GM19193 (cell line): ENCODE results near the gene DMPK.

Experiments
- POLR2A ChIP-seq: IDR thresholded peaks from 4 replicates; pipeline ENCODE4 v1.6.1; 2011; ENCODE audit not compliant: insufficient read depth, insufficient read length; ENCODE audit errors: extremely low read depth

The DMPK gene

GRCh38 chr19:45800070-45800553 lies 17.8 kb upstream of the DMPK start:
- TF ChIP-seq POLR2A, result no peak

DNA sequence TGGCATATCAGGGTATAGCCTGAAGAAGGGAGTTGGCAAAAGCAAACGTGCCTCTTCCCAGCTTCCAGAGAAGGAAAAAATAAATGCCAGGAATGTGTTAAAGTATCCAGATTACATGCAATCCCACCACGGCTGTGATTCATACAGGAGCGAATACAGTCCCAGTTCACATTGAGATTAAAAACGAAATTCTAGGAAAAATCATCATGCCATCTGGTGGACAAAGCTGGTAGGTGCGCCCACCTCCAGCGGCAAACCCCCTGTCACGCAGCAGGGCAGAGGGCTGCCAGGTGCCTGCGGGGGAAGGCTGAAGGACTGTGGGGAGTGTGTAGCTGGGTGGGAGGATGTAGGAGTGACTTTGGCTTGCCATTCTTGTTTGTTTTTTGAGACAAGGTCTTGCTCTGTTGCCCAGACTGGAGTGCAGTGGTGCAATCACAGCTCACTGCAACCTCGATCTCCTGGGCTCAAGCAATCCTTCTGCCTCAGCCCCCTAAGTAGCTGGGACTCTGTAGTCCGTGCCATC lies 16.8 kb upstream of the DMPK start:
- no peak for TF ChIP-seq POLR2A

- no peak for TF ChIP-seq POLR2A
These were observed 12.3 kb upstream of the DMPK start for GRCh38 chr19:45794627-45795026.

DNA sequence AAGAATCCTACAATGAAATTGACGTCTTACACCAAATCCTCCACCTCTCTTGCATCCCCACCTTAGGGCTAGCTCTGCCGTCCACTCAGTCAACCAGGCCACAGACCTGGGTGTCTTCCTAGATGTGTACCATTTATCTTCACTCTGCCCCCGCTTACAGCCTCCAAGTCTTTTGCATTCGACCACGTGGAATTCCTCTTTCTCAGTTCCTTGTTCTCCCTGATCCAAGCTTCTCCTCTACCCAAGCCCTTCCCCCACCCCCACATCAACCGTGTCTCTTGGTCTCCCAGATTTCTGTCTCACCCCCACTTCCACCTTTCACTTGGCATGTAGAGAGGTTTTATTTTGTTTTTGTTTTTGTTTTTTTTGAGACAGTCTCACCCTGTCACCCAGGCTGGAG lies 11.6 kb upstream of the DMPK start:
- no peak for TF ChIP-seq POLR2A

DNA sequence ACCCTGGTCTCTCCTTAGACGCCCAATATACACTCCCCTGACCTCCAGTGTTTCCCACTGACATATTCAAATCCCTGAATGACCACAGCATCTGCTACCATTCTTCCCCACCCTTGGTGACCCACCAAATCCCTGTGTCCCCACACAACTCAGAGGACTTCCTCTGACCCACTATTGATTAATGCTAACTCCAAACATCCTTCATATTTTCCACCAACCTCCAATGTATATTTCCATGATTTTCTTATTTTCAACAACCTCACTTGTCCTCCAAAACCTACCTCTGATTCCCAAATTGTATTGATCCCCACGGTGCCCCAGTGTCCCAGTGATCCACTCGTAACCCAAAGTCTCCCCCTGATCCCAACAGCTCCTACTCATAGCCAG lies 10.9 kb upstream of the DMPK start:
- TF ChIP-seq POLR2A, result no peak

DNA sequence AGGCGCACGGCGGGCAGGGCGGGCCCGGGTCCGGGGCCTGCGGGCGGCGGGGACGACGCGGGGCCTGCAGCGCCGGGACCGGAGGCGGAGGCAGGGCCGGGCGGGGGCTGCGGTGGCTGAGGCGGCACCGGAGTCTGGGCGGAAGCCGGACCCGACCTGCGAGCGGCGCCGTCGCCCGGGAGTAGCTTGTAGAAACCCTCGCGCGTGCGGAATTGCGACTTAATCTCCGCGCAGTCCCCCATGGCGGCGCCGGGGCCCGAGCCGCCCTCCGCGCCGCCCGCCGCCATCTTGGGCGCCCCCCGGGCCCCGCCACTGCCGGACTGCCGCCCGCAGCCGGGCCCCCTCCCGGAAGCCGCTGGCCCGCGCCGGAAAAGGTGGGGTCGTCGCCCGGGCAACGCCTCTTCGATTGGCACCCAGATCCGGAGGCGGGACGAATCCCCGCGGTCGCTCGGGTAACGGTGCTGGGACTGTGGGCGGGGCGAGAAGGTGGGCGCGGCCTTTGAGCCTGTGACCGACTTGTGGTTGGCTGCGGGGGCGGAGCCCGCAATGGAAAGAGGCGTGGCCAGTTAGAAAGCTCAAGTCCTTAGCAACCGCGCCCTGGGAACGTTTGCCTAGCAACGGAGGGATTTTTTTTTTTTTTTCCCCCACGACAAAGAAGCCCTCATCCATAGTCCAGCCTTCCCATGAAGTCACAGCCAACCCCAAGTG lies 10.3 kb upstream of the DMPK start, which contains the start of gene DMWD:
Gene DMWD, minus strand, starts transcription at position 376 of the 708 bp plus-strand sequence. Its CDS starts 89 bp downstream, at position 287.
- peak; percentile 82 for TF ChIP-seq POLR2A

DNA sequence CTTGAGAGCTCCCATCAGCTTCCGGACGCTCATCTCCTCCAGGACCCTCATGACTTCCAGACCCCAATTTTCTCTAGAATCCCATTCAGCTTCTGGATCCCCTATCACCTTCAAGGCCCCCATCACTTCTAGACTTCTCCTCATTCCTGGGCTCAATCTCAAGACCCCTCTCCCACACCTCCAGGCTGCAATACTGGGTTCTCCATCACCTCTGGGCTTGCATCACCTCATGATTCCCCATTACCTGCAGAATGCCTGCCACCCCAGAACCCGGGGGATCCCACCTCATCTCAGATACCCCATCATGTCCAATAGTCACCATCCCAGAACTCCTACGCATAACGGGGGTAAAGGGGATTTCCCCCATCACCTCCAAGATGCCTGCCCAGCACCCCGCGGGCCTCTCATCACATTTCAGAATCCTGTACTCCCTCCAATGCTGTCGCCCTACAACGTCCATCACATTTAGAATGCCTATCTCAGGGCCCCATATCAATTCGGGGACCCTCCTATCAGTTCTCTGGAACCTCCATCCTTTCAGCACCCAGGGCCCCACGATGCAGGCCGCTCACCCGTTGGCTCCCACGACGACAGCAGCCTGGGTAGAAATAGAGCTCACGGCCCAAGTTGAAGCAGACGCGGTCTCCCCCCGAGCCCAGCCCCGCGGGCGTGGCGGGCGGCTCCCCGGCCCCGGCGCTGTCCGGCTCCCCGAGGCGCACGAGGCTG lies 9.6 kb upstream of the DMPK start:
- TF ChIP-seq POLR2A, result no peak

DNA sequence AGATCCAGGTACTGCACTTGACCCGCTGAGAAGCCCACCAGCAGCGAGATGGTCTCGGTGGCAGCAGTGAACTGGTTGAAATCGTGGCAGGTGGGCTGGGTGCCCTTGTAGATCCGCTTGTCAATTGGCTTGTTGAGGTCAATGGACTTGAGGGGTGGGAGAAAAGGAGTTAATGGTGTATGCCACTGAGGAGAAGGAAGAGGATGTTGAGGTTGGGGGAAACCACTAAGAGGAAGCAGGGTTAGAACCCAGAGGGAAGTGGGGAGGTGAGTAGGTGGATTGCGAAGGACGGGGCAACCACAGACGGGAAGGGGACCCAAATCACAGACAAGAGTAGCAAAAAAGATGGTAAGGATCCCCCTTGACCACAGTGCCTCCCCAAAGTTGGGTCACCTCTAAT lies 8.7 kb upstream of the DMPK start:
- no peak for TF ChIP-seq POLR2A

- TF ChIP-seq POLR2A, result no peak
These were observed 6.9 kb upstream of the DMPK start for GRCh38 chr19:45789035-45789786.

- no peak for TF ChIP-seq POLR2A
These were observed 4.2 kb upstream of the DMPK start for GRCh38 chr19:45786533-45786894.

DNA sequence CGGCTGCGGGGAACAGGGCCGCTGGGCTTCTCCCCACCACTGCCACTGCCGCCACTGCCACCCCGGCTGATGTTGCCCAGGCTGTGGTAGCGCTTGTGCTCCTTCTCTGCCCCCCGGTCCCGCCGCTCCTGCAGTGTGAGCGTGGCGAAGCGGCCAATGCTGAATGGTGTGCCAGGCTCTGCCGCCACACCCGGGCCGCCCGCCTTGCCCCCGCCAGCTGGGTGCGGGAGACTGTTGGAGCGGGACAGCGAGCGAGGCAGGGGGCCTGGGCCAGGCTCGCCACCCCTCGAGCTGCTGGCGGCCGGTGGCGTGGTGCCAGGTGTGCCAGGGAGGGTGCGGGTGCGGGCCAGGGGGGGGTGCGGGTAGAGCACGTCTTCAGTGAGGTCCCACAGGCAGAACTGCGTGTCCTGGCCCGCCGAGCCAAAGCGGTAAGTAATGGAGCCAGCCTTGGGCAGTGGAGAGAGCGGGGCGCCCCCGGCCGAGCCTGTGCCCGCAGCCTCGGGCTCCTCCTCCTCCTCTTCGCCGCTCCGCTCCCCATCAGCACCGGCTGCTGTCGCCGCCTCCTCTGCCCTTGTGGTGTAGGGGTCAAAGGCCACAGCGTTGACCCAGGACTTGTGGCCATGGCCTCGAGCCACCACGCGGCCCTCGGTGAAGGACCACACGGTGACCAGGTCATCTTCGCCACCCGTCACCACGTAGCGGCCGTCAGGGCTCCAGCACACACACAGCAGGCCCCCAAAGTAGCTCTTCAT lies 3.7 kb upstream of the DMPK start:
- no peak for TF ChIP-seq POLR2A

GRCh38 chr19:45785097-45785496 lies 2.8 kb upstream of the DMPK start:
- no peak for TF ChIP-seq POLR2A

DNA sequence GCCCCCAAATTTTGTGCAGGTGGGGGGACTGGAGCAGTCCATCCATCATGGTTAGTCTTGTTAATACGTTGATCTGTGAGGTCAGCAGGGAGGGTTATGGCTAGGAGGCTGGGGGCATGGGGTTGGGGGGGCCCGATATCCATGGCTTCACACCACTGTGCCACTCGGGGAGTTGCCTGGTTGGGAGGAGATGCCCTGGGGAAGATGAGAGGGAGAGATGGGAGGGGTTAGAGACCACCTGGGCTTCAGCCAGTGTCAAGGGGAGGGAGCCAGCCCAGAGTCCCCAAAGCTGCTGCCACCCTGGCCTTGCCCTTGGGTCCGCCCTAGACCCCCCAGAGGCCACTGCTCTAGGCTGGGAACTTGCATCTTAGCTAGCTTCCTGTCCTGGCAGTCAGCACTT lies 1.8 kb upstream of the DMPK start:
- TF ChIP-seq POLR2A, result no peak
